GM21529 (cell line): ENCODE measurements around the gene GAB2.
"Not testable (repeated sequence)": the region's sequence is repeated elsewhere in the genome, so short reads cannot be mapped to it uniquely, and the experiment has no call there.

Experiments used
- ATAC-seq: cut with Tn5 transposase; IDR thresholded peaks from one replicate; pipeline ENCODE4 v1.9.1; 2021; ENCODE audit not compliant: unreplicated experiment

GAB2 gene

GRCh38 chr11:78226684-78227680, 190.6 kb downstream of the GAB2 start:
- no peak for ATAC-seq

GRCh38 chr11:78224906-78225420, 192.7 kb downstream of the GAB2 start:
- no peak for ATAC-seq

GRCh38 chr11:78224506-78224905, 193.1 kb downstream of the GAB2 start:
- no peak for ATAC-seq

- ATAC-seq = peak; percentile 74
Observed at GRCh38 chr11:78223320-78223954, 194.2 kb downstream of the GAB2 start.

- ATAC-seq = not testable (repeated sequence)
Observed at GRCh38 chr11:78222726-78223125, 194.9 kb downstream of the GAB2 start.

- ATAC-seq = no peak
Observed at GRCh38 chr11:78221396-78222315, 196.0 kb downstream of the GAB2 start.

- no peak for ATAC-seq
Observed at GRCh38 chr11:78220218-78221157, 197.1 kb downstream of the GAB2 start.

GRCh38 chr11:78219493-78220217, 198.0 kb downstream of the GAB2 start:
- no peak for ATAC-seq

GRCh38 chr11:78218707-78219492, 198.7 kb downstream of the GAB2 start:
- no peak for ATAC-seq

- no peak for ATAC-seq
Observed at GRCh38 chr11:78217650-78218541, 199.7 kb downstream of the GAB2 start.

- no peak for ATAC-seq
Observed at GRCh38 chr11:78216571-78217287, 200.9 kb downstream of the GAB2 start.

GRCh38 chr11:78216021-78216420, 201.6 kb downstream of the GAB2 start:
- ATAC-seq = no peak

GRCh38 chr11:78214331-78215194, 203.1 kb downstream of the GAB2 start:
- no peak for ATAC-seq

- ATAC-seq = no peak
Observed at GRCh38 chr11:78213526-78214330, 203.9 kb downstream of the GAB2 start.
